Aortic smooth muscle cell (primary cell): ENCODE results near the gene PER2. TPM values are rescaled to one million over a fixed set of nuclear protein-coding genes. Genes with fewer than 3 reads are reported as not detected.

Experiments
- total RNA-seq: library from RNA; depleted of rRNA; stranded (reverse); fragments of >200 nt; gene quantifications from 2 replicates; pipeline ENCODE4 v1.2.3, GENCODE V29; 2014

Gene PER2
- 4.1 and 5.0 TPM in 2 replicates for total RNA-seq

GRCh38 chr2:238287737-238288649 lies at the start of gene PER2:
PER2 (minus strand) TSS chr2:238288610; CDS start chr2:238277936, 10,674 bp downstream.

GRCh38 chr2:238320246-238320647 lies 31.8 kb upstream of the PER2 start, which contains the start of gene TRAF3IP1:
TRAF3IP1 (plus strand) TSS chr2:238320518; CDS start chr2:238320663, 145 bp downstream.

GRCh38 chr2:238239863-238240756 lies 48.3 kb downstream of the PER2 start, which contains the start of gene HES6:
HES6 (minus strand) TSS chr2:238240038; CDS start chr2:238239905, 133 bp downstream.

GRCh38 chr2:238203094-238203972 lies 85.1 kb downstream of the PER2 start, which contains the start of gene ILKAP:
ILKAP (minus strand) TSS chr2:238203695; CDS start chr2:238203553, 142 bp downstream.

Other genes with a start within 250 kb of the PER2 start
- 10.6 and 11.0 TPM in 2 replicates for gene SCLY, start 227.6 kb downstream of the PER2 start, total RNA-seq
- gene ESPNL, start 188.3 kb downstream of the PER2 start, total RNA-seq = 0.06 and 0.40 TPM in 2 replicates
- gene KLHL30, start 149.9 kb downstream of the PER2 start, total RNA-seq = 1.6 and 6.3 TPM in 2 replicates
- 0.92 and 0.99 TPM in 2 replicates for gene ERFE, start 129.6 kb downstream of the PER2 start, total RNA-seq
- 20.3 and 24.1 TPM in 2 replicates for gene ILKAP, start 84.9 kb downstream of the PER2 start, total RNA-seq
- 1.7 and 1.8 TPM in 2 replicates for gene HES6, start 48.6 kb downstream of the PER2 start, total RNA-seq
- 9.1 and 11.3 TPM in 2 replicates for gene TRAF3IP1, start 31.9 kb upstream of the PER2 start, total RNA-seq
- gene ASB1, start 138.3 kb upstream of the PER2 start, total RNA-seq = 55.5 and 58.2 TPM in 2 replicates